A673 (cell line): ENCODE measurements around the gene PIAS1.

Experiments
- EZH2 ChIP-seq: fragments of 200-600 bp; sonication (generic); IDR thresholded peaks from 2 replicates; pipeline ENCODE4 v1.6.1; 2017; ENCODE audit warnings: borderline replicate concordance, low read depth, mild to moderate bottlenecking, mixed read lengths, antibody characterized with exemption, low read length; ENCODE audit not compliant: poor library complexity, severe bottlenecking
- TF ChIP-seq, protein P1 (sequence below): fragments of 300-800, 200-600 bp; sonication (generic); conservative IDR thresholded peaks from 2 replicates; pipeline ENCODE4 v1.5.1; 2017; ENCODE audit warnings: low read depth, mild to moderate bottlenecking, antibody characterized with exemption, low read length, moderate library complexity, mixed read lengths

DNA sequence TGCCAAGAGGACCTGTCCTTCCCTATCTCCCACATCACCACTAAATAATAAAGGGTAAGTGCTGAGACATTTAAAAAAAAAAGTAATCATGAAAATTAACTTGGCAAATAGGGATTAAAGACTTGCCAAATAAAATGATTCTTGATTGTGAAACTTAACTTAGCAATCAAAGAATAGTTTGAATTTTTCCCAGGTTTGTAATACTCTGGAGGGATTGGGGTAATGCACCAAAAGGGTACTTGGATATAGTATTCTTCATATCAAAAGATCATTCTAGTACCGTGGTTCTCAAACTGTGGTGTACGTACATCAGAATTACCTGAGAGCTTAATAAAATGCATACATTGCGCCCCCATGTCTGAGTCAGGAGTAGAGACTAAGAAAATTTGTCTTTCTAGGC lies 122.5 kb downstream of the PIAS1 start:
- TF ChIP-seq, protein P1, sequence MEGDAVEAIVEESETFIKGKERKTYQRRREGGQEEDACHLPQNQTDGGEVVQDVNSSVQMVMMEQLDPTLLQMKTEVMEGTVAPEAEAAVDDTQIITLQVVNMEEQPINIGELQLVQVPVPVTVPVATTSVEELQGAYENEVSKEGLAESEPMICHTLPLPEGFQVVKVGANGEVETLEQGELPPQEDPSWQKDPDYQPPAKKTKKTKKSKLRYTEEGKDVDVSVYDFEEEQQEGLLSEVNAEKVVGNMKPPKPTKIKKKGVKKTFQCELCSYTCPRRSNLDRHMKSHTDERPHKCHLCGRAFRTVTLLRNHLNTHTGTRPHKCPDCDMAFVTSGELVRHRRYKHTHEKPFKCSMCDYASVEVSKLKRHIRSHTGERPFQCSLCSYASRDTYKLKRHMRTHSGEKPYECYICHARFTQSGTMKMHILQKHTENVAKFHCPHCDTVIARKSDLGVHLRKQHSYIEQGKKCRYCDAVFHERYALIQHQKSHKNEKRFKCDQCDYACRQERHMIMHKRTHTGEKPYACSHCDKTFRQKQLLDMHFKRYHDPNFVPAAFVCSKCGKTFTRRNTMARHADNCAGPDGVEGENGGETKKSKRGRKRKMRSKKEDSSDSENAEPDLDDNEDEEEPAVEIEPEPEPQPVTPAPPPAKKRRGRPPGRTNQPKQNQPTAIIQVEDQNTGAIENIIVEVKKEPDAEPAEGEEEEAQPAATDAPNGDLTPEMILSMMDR: no peak
- TF ChIP-seq EZH2: no peak
